Epidermal melanocyte (primary cell): Measurements from ENCODE around the gene RTN4RL1.

Source experiments
- DNase-seq: peaks from one replicate; pipeline ENCODE4 v3.0.0; 2011; ENCODE audit warnings: low spot score; ENCODE audit not compliant: insufficient read length

The RTN4RL1 gene

GRCh38 chr17:1977583-1978395 lies 47.3 kb downstream of the RTN4RL1 start:
- DNase-seq, result no peak

DNA sequence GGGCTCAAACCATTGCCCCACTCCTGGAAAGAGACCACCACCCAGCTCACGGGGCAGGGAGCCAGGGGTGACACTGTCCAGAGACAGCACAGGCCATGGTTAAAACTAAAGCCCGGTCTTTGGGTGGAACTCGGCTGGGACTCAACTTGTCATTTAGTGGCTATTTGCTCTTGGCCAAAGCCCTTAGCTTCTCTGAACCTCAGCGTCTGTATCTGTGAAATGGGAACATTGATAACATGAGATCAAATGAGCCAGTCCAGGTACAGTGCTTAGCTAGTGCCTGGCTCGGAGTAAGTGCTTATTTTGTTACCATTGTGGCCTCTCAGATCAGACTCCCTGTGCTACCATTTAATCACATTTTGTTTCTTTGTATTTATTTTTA lies 48.5 kb downstream of the RTN4RL1 start:
- DNase-seq, result no peak

- no peak for DNase-seq
These were observed 49.0 kb downstream of the RTN4RL1 start for GRCh38 chr17:1976000-1976682.

DNA sequence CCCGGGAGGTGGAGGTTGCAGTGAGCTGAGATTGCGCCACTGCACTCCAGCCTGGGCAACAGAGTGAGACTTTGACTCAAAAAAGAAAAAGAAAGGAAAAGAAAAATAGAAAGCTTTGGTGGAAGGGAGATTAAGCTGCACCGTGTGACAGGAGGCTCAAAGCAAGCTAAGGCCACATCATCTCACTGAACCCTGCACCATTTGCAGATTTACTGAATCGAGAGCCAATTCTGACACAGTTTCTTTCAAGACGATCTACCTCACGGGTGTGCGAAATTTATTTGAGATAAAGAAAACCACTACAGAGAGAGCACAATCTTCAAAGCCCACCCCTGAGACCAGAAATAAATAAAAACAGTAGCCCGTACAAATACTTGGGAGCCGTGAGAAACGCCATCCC lies 49.6 kb downstream of the RTN4RL1 start:
- no peak for DNase-seq

DNA sequence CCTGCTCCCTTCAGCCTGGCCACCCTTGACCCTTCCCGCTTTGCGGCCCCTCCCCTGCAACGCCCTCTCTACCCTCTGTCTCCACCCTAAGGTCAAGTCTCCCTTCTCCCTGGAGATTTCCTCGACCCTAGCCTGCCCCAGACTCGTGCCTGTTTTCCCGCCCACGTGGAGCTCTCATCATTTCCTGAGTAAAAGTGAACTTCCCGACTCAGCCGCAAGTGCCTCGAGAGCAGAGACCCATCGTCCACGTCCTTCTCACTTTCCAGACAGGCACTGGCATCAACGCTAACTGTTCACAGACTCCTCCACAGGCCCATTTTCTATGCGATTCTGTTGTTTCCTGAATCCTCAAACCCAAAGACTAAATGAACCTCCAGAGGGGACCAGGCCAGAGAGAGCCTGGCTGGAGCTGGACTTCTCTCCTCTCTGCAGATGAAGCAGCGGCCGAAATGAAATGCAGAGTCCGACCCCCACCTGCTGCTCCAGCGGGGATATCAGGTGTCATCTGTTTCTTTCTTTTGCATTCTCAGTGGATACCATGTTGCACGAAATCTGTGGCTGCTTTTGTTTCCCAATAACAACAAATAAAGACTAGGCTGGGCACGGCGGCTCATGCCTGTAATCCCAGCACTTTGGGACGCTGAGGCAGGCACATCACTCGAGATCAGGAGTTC lies 52.5 kb downstream of the RTN4RL1 start:
- no peak for DNase-seq

DNA sequence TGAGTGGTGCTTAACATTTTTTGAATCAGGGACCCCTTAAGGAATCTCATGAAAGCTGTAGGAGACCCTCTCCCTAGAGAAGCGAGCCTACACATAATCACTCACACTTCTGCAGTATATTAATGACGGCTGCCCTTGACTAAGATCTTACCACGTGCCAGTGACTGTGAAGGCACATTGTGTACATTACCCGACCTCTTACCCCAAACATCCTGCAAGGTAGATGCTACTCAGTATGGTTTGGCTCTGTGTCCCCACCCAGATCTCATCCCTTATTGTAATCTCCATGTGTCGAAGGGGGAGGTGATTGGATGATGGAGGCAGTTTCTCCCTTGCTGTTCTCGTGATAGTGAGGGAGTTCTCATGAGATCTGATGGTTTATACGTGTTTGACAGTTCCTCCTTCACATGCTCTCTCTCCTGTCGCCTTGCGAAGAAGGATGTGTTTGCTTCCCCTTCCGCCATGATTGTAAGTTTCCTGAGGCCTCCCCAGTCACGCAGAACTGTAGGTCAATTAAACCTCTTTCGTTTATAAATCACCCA lies 54.2 kb downstream of the RTN4RL1 start:
- no peak for DNase-seq

GRCh38 chr17:1969712-1970111 lies 55.4 kb downstream of the RTN4RL1 start:
- no peak for DNase-seq

GRCh38 chr17:1967213-1967612 lies 57.9 kb downstream of the RTN4RL1 start:
- DNase-seq, result no peak

- no peak for DNase-seq
These were observed 58.7 kb downstream of the RTN4RL1 start for GRCh38 chr17:1966274-1967086.

- DNase-seq, result no peak
These were observed 59.4 kb downstream of the RTN4RL1 start for GRCh38 chr17:1965556-1966273.

DNA sequence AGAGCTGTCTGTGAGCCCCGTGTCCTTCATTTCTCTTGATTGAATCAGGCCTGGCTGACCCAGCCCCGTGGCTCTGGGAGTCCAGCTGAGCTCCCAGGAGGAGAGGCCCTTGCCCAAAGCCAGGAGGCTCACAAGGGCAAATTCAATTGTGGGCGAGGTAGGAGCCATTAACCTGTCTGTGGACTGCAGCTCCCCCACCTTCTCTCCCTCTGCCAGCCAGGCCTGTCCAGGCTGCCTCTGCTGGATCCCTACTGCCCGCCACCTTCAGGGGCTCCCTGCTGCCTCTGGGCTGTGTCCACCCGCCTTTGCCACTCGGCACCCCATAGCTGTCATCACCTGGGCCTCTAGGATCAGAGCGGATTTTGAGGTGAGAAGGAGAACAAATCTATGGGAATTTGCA lies 61.9 kb downstream of the RTN4RL1 start:
- no peak for DNase-seq

GRCh38 chr17:1961189-1961588 lies 63.9 kb downstream of the RTN4RL1 start:
- no peak for DNase-seq

DNA sequence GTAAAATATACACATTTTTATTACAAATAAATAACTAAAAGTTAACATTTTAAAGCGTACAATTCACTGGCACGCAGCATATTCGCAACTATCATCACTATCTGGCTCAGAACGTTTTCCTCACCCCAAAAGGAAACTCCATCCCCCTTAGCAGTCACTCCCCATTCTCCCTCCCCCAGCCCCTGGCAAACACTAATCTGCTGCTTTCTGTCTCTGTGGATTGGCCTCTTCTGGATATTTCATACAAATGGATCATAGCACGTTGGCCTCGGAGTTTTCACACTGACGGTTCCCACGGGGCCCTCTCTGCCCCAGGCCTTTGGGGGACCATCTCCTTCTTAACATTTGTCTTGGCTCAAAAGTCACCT lies 64.6 kb downstream of the RTN4RL1 start:
- no peak for DNase-seq

DNA sequence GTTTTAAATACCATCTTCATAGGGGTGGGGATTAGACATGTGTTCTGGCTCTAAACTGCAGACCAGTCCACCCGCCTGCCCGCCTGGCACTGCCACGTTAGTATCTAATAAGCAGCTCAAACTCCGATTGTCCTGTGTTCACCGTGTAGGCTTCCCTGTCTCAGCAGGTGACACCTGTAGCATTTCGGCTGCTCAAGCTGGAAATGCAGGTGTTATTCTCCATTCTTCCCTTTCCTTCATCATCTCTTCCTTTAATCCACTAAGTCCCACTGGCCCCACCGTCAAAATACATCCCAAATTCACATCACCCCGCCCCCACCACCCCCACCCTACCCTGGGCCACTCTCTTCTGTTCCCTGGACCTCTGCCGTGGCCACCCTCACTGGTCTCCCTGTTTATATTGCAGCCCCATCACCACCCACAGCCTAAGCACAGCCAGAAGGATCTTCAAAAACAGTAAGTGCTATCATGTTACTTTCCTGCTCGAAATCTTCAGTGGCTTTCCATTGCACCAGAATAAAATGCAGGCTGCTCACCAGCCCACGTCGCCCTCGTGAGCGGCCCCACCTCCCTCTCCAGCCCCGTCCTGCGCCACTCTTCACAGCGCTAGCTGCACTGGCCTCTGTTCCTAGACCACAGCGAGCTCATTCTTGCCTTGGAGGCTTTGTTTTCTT lies 65.1 kb downstream of the RTN4RL1 start:
- DNase-seq, result no peak

- no peak for DNase-seq
These were observed 66.8 kb downstream of the RTN4RL1 start for GRCh38 chr17:1958134-1958881.

GRCh38 chr17:1957037-1957436 lies 68.1 kb downstream of the RTN4RL1 start:
- DNase-seq, result no peak

GRCh38 chr17:1956134-1956533 lies 69.0 kb downstream of the RTN4RL1 start:
- no peak for DNase-seq

- no peak for DNase-seq
These were observed 71.3 kb downstream of the RTN4RL1 start for GRCh38 chr17:1953831-1954230.

GRCh38 chr17:1951920-1952319 lies 73.2 kb downstream of the RTN4RL1 start:
- no peak for DNase-seq
